Neural crest cell (in vitro differentiated cells): ENCODE results near the gene REN. TPM values are rescaled to one million over a fixed set of nuclear protein-coding genes. Genes with fewer than 3 reads are reported as not detected.

Source experiments
- DNase-seq: peaks from one replicate; pipeline ENCODE4 v3.0.0; 2021; ENCODE audit warnings: low read depth, mixed read lengths, low spot score
- H3K27ac Mint-ChIP-seq: one replicate; pipeline ENCODE4 v1.8.0; 2021; ENCODE audit warnings: mild to moderate bottlenecking, mixed read lengths; ENCODE audit not compliant: unreplicated experiment
- H3K27me3 Mint-ChIP-seq: 2 replicates; pipeline ENCODE4 v1.8.0; 2021; ENCODE audit warnings: low read depth, mild to moderate bottlenecking, mixed read lengths
- H3K36me3 Mint-ChIP-seq: 2 replicates; pipeline ENCODE4 v1.8.0; 2021; ENCODE audit warnings: low read depth, mild to moderate bottlenecking, mixed read lengths
- H3K4me1 Mint-ChIP-seq: 2 replicates; pipeline ENCODE4 v1.8.0; 2021; ENCODE audit warnings: mixed read lengths
- H3K4me3 Mint-ChIP-seq: one replicate; pipeline ENCODE4 v1.8.0; 2021; ENCODE audit warnings: mild to moderate bottlenecking, mixed read lengths
- H3K9me3 Mint-ChIP-seq: 2 replicates; pipeline ENCODE4 v1.8.0; 2021; ENCODE audit warnings: mixed read lengths
- total RNA-seq: library from RNA; stranded (reverse); gene quantifications from 2 replicates; pipeline ENCODE4 v1.2.1, GENCODE V29; 2021
- TF ChIP-seq, protein P1 (sequence below): fragments of 200-600 bp; sonication (generic); conservative IDR thresholded peaks from 2 replicates; pipeline ENCODE4 v1.5.0; 2021; ENCODE audit warnings: antibody characterized with exemption, mild to moderate bottlenecking

REN gene
- total RNA-seq, 1 donor from 2014 or later = not detected

DNA sequence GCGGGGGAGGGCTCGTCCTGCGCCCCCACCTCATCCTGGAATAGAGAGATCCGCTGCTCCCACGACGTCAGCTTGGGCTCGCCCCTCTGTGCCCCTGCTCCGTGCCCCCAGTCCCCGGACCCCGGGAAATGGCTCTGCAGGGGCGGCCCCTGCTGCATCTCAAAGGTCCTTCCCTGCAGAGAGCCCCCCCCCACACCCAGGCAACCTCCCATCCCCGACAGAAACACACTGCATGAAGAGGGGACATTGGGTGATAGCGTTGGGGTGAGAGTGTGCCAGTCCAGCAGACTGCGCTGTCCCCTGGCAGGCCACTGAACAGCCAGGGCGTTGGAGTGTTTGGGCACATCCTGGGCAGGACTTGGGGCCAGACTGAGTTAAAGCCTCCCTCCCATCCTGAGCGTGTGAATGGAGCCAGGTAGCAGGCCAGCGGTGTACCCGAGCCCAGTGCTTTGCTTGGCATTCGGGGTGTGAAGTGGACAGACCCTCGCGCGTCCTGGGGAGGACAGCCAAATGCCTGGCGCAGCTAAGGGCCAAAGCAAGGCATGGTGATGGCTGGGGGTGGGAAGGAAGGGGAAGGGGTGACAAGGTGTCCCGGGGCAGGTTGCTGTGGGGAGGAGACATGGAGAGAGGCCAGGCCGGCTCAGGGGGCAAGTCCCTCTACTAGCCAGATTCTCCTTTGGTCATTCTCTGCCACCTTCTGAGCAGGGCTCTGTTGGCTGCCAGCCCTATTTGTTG lies 13.7 kb downstream of the REN start:
- Mint-ChIP-seq H3K27ac (no peak overlapping the region), H3K27me3 (peaks cover 17% of the 10 kb centered on the region), H3K4me3 (peak overlapping the region; percentile 86), H3K36me3 (no peaks in the 10 kb centered on the region), H3K4me1 (peaks cover 12% of the 10 kb centered on the region), H3K9me3 (no peaks in the 10 kb centered on the region)
- TF ChIP-seq, protein P1, sequence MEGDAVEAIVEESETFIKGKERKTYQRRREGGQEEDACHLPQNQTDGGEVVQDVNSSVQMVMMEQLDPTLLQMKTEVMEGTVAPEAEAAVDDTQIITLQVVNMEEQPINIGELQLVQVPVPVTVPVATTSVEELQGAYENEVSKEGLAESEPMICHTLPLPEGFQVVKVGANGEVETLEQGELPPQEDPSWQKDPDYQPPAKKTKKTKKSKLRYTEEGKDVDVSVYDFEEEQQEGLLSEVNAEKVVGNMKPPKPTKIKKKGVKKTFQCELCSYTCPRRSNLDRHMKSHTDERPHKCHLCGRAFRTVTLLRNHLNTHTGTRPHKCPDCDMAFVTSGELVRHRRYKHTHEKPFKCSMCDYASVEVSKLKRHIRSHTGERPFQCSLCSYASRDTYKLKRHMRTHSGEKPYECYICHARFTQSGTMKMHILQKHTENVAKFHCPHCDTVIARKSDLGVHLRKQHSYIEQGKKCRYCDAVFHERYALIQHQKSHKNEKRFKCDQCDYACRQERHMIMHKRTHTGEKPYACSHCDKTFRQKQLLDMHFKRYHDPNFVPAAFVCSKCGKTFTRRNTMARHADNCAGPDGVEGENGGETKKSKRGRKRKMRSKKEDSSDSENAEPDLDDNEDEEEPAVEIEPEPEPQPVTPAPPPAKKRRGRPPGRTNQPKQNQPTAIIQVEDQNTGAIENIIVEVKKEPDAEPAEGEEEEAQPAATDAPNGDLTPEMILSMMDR = no peak
- DNase-seq = no peak

GRCh38 chr1:204151552-204152309 lies 14.4 kb downstream of the REN start, which contains the start of gene ETNK2:
ETNK2 (minus strand) TSS chr1:204152044; CDS start chr1:204151852, 192 bp downstream.
- H3K27me3 Mint-ChIP-seq = peaks cover 12% of the 10 kb centered on the region
- H3K36me3 Mint-ChIP-seq = no peaks in the 10 kb centered on the region
- H3K9me3 Mint-ChIP-seq = no peaks in the 10 kb centered on the region
- TF ChIP-seq, protein P1 = no peak
- no peak within 1 kb of the TSS for H3K27ac Mint-ChIP-seq
- peak; percentile 55 for DNase-seq
- peak within 1 kb of the TSS; percentile 86 for H3K4me3 Mint-ChIP-seq
- H3K4me1 Mint-ChIP-seq = peaks cover 17% of the 10 kb centered on the region

GRCh38 chr1:204150702-204151551 lies 15.2 kb downstream of the REN start:
- Mint-ChIP-seq H3K36me3 (no peaks in the 10 kb centered on the region), H3K27me3 (peaks cover 12% of the 10 kb centered on the region), H3K4me1 (peaks cover 17% of the 10 kb centered on the region), H3K27ac (no peak overlapping the region), H3K9me3 (no peaks in the 10 kb centered on the region), H3K4me3 (peak overlapping the region; percentile 85)
- DNase-seq = no peak
- TF ChIP-seq, protein P1 = peak; percentile 12

DNA sequence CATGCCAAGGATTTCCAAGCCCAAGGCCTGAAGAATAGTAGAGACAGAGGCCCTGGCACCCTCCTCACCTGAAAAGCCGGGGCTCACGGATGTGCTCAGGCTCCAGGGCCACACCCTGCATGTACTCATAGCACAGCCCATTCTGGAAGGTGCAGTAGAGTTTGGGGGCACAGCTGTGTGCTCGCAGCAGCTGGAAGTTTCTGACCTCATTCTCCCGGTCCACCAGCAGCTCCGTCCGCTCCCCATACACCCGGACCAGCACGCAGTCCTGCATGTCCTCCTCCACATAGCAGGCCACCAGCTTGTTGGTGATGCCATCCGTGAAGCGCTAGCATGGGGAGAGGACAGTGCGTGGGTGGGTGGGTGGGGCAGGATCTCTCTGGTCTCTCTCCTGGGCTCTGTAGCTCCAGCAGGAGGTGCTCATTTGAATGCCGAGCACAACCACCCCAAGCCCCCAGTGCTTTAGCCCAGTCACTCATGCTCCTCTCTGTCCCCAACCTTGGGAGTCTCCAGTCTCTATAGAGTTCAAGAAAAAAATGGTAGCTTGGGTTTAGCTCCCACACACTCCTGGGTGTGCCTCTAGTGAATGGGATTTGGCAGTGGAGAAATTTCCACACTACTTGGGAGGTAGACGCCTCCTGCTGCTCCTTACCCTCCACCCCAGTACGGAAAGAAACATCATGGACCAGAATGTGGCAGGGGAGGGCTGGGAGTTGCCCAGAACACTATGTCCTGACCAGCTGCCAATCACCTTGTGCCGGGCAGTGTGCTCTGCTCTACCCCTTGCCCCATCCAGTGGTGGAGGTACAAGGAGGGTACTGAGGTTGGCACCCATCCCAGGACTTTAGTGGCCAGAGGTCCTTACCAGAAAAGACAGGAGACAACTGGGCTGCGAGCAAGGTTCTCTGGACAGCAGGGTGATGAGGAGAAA lies 16.2 kb downstream of the REN start:
- DNase-seq = no peak
- Mint-ChIP-seq H3K36me3 (no peaks in the 10 kb centered on the region), H3K4me1 (peaks cover 17% of the 10 kb centered on the region), H3K27ac (no peak overlapping the region), H3K9me3 (no peaks in the 10 kb centered on the region), H3K4me3 (peak overlapping the region; percentile 85), H3K27me3 (peaks cover 12% of the 10 kb centered on the region)
- TF ChIP-seq, protein P1 = no peak
